IPS DF 4.7 (cell line): ENCODE results near the gene DUSP12.

ENCODE experiments used
- DNase-seq: peaks from one replicate; pipeline ENCODE4 v3.0.0-alpha.2; 2013; ENCODE audit warnings: low spot score; ENCODE audit errors: extremely low read depth

The DUSP12 gene

DNA sequence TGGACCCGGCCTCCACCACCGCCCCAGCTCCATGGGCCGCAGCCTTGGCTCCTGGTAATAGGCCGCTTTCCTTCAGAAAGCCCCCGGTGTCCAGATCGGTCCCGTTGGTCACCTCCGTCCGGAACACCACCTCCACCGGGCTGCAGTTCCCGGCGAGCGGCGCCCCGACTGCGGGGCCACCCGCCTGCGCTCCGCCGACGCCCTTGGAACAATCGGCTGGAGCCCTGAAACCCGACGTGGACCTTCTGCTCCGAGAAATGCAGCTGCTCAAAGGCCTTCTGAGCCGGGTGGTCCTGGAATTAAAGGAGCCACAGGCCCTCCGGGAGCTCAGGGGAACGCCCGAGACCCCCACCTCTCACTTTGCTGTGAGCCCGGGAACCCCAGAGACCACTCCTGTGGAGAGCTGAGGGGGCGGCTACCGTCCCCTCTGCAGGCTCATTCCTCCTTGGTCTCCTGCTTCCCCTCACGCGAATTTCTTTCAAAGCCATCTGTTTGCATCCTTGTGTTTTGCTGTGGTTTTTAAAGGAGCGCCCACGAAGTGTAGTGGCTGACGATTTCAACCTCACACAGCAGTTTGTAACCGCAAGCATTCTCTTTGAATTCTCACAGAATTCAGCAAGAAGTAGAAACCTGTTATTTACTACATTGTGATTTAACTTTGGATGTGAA lies 22.2 kb upstream of the DUSP12 start:
- DNase-seq: no peak

DNA sequence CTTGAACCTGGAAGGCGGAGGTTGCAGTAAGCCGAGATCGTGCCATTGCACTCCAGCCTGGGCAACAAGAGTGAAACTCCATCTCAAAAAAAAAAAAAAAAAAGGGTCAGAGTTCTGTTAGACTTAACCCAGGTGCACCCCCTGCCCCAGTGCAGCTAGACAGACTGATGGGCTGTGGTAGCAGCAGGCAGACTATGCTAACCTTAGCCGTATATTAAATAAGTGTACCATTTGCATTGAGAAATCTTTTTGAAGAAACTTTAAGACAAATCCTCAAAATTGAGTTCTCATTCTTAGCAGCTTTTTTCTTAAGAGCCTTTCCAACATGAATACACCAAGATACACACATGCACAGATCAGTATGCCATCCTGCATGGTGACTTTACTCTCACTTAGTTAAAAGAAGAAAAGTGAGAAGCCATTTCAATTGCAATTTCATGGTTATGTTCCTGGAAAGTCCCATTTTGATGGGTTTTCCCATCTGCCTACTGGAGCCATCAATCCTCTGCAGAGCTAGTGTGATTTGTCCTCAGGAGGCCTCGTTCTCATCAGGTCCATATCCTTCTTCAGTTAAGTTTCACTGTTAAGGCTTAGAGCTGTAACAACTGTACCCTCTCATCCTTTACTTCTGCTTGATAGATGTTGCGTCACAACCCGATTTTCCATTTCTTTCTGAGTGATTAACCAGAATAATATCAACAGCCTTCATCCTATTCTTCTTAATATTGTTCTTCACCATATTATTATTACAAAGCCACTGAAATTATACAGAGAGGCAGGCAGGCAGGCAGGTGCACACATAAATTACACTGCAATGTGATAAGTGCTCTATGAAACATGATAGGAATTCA lies 21.0 kb upstream of the DUSP12 start:
- no peak for DNase-seq

DNA sequence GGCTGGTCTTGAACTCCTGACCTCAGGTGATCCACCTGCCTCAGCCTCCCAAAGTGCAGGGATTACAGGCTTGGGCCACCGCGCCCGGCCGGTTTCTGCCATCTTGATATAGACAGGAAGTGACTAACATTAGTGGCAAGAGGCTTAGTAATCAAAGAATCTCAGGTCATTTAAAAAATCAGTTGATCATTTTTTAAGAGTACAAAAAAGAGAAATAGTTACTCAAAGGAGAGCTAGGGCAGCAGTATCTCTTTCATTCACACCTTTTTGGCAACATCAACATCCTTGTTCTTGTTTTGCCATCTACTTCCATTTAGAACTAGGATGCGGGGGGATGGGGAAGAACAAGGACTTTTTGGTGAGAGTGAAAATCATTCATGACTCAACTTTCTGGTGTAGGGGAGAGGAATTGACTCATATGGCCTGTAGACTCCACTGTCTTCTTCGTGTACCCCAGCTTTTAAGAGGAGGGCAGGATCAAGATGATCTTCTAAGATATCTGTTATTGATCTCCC lies 19.5 kb upstream of the DUSP12 start:
- no peak for DNase-seq

- no peak for DNase-seq
These were observed 18.3 kb upstream of the DUSP12 start for GRCh38 chr1:161731241-161731640.

DNA sequence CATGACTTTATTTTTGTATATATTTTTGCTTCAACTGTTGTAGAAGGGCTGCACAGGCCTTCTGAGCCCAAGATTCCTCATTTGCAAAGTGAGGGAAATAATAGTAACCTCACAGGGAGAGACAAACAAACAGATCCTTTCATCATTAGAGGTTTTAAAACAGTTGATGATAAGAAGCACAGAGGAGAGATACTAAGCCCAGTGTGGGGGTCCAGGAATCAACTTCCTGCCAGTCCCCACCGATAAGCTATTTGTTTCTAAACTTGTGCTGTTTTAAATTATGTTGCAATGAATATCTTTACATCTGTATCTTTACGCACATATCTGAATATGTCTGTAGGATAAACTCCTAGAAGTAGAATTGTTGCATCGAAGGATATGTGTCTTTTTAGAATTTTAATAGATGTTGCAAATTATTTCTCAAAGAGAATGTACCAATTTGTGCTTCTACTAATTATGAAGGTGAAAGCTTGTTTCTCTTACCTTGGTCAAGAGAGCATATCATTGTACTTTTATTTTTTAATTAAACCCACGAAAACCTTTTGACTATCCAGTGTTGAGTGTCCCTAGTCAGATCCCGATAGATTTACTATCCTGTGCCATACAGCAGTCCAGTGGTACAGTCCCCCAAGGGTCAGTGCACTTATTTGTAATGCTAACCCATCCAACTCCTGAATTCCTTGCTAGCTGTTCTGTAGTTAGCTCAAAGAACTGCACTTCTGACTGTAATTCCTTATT lies 17.4 kb upstream of the DUSP12 start:
- DNase-seq: no peak

DNA sequence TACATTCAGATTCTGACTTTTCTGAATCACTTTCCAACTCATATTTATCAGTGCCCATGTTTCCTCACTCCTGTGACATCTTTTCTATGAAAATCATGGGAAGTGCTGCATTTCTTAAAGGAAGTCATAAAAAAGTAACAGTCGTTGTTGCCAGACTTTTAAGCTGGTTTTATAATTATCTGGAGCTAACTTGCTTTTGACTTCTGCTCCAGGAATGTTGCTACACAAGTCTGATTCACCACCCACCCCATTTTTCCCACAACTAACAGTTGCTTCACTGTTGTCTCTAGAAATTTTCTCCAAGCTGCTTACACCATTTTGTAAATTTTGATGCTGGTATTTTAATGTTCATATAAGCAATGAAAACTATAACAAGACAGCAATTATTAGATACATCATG lies 16.1 kb upstream of the DUSP12 start:
- DNase-seq: no peak

DNA sequence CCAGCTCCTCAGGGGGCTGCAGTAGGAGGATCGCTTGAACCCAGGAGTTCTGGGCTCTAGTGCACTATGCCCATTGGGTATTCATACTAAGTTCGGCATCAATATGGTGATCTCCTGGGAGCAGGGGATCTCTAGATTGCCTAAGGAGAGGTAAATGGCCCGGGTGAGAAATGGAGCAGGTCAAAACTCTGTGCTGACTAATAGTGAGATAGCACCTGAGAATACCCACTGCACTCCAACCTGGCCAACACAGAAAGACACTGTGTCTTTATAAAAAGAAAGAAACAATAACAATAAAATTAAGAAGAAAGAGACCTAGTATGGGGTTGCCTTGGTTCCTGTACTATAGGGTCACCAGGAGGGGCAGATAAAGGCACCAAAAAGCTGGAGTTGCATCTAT lies 13.7 kb upstream of the DUSP12 start:
- DNase-seq: no peak

GRCh38 chr1:161736335-161736969 lies 13.1 kb upstream of the DUSP12 start:
- no peak for DNase-seq

- no peak for DNase-seq
These were observed 12.0 kb upstream of the DUSP12 start for GRCh38 chr1:161737625-161738024.

GRCh38 chr1:161738627-161739287 lies 10.8 kb upstream of the DUSP12 start:
- DNase-seq: no peak

GRCh38 chr1:161739865-161740566 lies 9.6 kb upstream of the DUSP12 start:
- DNase-seq: no peak

- DNase-seq: no peak
These were observed 8.7 kb upstream of the DUSP12 start for GRCh38 chr1:161740921-161741320.

DNA sequence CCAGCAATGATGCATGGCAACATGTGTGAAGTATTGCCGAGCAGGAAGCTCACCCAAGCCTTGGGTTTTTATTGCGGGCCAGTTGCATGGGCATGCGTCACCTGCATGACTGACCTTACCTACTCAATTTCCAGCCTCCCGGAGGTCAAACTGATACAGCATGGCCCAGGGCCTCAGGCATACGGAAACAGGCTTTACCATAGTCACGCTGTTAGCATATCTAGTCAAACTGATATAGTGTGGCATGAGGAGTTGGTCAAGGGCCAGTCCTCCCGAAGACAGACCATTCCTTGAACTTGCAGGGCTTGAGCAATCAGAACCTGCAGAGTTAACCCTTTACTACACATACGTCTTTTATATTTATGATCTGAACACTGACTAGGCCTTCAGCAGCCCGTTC lies 6.4 kb upstream of the DUSP12 start:
- no peak for DNase-seq

DNA sequence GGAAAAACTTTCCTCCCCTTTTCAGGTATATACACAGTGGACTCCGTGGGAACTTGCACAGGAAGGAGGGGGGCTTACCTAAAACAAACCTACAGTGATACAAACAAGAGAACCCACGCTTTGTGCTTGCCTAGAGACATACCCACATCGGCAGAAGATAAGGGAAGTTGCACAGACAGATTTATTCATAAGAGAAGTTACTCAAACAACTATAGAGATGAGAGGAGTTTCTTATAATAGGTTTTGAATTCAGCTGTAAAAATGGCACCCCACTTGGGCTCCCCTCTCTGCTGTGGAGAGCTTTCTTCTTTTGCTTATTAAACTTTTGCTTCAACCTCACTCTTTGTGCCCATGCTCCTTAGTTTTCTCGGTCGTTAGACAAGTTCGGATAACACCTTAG lies 1.8 kb upstream of the DUSP12 start:
- no peak for DNase-seq

GRCh38 chr1:161763522-161764098 lies 14.0 kb downstream of the DUSP12 start:
- DNase-seq: no peak

GRCh38 chr1:161766102-161766981 lies 16.8 kb downstream of the DUSP12 start, which contains the start of gene ATF6:
Gene ATF6 (plus strand): TSS chr1:161766320. CDS start chr1:161766361, 41 bp downstream.
- no peak for DNase-seq

DNA sequence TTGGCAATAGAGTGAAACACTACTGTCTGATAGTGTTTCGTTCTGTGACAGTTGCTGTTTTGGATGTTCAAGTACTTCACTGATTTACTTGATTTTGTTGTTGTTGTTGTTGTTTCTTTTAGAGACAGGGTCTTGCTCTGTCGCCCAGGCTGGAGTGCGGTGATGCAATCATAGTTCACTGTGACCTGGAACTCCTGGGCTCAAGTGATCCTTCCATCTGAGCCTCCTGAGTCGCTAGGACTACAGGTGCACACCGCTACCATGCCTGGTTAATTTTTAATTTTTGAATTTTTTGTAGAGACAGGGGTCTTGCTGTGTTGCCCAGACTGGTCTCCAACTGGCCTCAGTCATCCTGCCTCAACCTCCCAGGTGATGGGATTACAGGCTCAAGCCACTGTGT lies 18.9 kb downstream of the DUSP12 start:
- no peak for DNase-seq

DNA sequence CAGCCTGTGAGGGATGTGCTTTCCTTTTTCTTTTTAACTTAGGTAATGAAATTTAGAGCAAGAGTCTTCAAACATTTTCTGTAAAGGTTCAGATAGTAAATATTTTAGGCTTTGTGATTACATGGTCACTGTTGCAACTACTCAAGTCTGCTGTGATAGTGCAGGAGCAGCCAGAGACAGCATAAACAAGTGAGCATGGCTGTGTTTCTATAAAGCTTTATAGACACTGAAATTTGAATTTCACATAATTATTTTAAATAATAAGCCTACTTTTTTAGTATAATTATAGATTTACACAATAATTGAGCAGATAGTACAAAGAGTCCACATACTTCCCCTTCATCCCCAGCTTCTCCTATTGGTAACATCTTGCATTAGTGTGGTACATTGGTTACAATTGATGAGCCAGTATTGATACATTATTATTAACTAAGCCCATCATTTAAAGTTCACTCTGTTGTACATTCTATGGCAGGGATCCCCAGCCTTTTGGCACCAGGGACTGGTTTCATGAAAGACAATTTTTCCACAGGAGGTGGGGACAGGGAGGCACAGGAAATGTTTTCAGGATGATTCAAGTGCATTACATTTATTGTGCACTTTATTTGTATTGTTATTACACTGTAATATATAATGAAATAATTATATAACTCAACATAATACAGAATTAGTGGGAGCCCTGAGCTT lies 19.5 kb downstream of the DUSP12 start:
- DNase-seq: no peak
